GM18499 (cell line): Measurements from ENCODE around the gene COBL.

Experiments used
- ATAC-seq: cut with Tn5 transposase; IDR thresholded peaks from one replicate; pipeline ENCODE4 v1.9.1; 2021; ENCODE audit warnings: moderate number of reproducible peaks; ENCODE audit not compliant: insufficient read depth, unreplicated experiment

Gene COBL

DNA sequence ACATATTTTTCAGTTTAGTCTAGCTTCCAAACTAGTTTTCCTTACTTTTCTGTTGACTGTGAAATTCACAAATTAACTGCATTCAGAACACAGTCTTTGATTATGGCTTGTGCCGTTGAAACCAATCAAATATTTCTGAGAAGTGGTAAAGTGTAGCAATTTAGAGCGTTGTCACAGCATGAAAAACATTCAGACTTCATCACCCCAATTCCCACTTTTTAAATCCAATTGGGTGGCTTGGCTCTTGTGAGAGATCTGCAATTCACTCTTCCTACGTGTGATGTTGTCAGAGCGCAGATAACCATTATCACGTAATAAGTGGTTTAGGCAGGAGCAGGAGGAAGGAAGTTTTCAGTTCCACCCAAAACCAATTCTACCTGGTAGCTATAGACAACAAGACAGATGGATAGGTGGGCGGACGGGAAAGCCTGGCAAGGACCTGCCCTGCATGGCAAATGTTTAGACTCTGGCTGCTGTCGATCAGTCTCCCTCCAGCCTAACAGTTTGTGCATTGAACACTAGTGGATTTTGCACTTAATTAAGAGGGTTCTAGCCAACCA, 8.9 kb downstream of the COBL start:
- no peak for ATAC-seq

DNA sequence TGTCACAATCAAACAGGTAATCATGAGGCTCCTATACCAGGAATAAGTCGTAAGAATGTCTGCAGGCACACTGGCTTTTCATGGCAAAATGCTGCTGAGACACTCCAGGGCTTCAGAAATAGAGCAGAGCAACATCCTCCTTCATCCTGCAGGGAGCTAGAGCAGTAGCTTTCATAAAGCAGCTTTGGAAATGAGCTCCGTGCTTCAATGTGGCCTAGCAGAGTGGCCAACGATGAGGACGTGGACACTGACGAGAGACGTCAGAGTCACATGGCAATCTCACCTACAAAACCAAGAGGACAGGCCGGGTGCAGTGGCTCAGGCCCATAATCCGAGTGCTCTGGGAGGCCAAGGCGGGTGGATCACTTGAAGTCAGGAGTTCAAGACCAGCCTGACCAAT, 9.8 kb downstream of the COBL start:
- no peak for ATAC-seq

DNA sequence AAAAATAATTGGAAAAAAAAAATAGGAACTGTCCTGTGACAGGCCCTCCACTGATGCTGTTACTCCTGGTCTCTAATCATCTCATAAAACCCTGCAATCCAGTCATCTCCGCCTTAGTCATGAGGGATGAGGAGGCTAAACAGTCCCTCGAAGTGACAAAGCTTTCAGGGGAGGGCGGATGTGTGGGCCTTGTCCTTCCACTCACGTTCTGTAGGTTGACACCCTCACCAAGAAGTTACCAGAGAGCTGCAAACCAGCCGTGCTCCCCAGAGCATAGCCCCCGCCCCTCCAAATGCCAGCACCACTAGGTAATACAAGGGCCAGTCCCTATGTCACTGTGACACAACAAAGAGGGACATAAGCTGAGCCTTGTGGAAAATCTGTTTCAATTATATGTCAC, 11.9 kb downstream of the COBL start:
- ATAC-seq = no peak

GRCh38 chr7:51303142-51303525, 13.5 kb downstream of the COBL start:
- ATAC-seq = no peak

DNA sequence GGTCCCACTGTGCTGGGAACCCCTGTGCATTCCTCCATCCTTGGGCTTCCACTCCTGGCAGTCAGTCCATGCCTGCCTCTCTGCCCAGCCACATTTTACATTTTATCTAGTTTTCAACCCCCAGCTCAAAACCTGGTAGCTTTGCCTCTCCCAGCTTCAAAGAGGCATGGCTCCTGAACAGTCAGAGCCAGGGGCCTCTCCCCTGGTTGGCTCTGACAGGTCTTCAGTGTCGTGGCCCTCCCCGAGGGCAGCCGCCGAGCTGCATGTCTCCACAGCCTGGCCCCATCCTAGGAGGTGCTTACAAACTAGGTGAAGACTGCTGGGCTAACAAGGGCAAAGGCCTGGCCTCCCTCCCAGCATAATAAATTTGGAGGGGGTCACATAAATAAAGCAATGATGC, 14.8 kb downstream of the COBL start:
- ATAC-seq = no peak

DNA sequence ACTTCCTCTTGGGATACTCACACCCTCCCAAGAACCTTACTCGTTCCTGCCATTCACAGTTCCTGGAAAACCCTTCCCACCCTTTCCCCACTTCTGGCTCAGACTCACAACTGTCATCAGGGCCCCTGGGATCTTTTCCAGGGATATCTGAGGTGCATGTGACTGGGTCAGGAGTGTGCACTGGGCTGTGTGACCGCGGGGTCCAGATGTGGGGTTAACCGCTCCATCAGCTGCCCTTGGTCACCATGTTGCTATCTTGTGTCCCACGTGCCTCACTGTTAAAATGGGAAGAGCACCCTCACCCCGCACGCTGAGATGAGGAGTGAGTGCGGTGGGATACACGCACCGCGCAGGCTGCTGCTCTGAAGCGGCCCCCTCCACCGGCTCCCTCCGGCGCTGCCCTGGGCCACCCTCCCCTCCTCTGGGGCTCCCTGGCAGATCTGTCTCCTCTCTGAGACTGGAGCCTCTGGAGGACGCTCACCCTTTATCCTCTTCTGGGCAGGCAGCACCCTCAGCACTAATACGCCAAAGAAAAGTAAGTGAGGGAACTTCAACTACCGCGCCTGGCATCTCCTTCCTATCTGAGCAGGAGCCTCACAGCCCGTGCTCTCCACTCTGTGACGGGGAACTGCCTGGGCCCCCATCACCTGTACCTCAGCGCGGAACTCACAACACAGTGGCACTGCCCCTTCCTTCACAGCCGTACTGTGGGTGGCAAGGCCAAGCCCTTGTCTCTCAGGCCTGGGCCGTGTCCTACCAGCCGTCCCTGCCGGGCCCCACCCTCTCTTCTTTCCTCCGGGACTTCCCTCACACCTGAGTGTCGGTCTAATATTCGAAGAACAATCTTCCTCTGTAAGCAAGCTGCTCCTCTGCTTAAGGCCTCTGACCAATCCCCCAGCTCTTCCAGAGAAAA, 15.6 kb downstream of the COBL start:
- no peak for ATAC-seq

DNA sequence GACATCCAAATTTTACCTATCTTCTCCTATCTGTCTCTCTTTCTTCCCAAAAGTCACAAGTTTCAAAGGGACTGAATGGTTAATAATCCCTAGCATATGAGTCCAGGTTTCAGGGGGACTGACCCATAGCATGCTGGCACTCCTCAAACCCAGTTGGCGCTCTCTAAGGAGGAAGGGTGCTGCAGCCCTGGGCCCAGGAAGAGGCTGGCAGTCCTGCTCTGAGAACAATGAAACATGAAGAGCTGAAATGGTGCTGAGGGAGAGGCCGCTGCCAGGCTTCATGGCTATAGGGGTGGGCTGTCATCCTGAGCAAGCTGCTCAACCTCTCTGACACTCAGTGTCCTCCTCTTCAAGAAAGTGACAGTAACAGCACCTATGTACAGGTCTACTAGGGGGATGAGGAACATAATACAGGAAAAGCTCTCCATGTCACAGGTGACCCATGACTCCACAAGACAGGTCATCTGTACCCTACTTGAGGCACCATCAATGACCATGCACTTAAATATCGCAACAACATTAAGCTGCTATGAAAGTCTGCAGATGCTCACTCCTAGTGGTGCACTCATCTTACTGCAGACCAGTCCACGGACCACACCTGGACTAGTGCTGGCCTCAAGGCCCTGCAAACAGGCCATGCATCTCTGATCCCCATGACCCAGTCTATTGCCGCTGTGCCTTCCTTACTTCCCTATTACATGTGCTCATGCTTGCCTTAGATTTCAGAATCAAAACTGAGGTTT, 17.0 kb downstream of the COBL start:
- no peak for ATAC-seq

DNA sequence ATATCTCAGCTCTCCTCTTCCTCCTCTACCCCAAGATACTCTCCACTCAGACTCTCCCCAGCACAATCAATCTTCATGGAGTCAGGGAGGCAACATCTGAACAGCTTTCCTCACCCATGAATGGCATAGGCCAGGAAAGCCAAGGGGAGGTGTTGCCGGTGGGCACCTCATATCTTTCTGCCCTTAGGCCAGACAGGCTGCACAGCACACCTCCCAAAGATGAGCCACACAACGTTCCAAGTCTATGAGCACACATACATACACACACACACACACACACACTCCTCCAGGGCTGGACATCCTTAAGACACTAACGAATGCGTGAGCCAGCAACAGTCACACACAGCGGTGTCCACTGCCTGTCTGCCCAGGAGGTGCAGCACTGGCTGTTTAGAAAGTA, 17.7 kb downstream of the COBL start:
- no peak for ATAC-seq

DNA sequence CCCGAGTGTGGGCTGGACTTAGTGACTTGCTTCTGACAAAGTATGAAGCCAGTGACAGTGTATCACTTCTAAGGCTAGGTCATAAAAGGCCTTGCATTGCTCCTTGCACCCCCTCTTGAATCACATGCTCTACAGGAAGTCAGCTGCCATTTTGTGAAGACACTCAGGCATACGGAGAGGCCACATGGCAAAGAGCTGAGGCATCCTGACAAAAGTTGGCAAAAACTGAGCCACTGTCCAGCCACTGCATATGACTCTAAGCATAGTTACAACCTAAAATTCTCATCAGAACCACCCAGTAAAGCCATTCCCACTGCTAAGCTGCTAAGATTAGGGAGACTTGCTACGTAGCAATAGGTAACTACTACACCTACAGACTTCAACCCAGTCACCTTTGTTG, 18.6 kb downstream of the COBL start:
- no peak for ATAC-seq

- ATAC-seq = no peak
Observed at GRCh38 chr7:51295440-51296245, 21.0 kb downstream of the COBL start.

GRCh38 chr7:51292596-51292995, 24.0 kb downstream of the COBL start:
- no peak for ATAC-seq

DNA sequence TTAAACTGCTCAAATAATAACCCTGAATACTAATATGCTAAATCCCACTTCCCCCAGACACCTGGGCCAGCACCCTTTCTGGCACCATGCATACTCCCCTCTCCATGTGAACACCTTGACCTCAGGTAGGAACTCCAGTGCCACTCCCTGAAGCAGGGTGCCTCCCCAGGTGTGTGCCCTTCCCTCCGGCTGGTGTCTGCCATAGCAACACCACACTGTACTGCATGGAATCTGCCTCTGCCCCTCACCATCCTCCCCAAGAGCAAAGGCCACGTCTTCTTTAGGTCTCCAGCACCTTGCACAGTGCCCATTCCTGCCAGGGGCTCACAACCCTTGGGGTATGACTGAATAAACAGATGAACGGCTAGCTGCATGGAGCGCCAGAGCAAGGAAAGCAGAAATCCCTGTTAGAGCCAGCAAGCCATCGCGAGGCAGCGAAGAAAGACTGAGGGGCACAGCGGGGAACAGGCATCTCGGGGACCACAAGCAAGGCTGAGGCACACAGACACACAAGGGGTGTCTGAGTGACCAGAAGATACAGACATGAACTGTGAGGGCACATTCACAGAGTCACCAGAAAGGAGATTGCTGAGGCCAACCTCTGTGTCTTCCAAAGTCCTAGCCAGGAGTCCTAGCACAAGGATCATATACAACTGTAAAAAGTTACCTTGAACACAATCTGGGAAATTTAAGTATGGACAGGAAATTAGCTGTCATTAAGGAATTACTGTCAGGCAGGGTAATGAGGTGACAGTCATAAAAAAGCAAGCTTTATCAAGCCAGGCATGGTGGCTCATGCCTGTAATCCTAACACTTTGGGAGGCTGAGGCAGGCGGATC, 25.7 kb downstream of the COBL start:
- ATAC-seq = no peak

DNA sequence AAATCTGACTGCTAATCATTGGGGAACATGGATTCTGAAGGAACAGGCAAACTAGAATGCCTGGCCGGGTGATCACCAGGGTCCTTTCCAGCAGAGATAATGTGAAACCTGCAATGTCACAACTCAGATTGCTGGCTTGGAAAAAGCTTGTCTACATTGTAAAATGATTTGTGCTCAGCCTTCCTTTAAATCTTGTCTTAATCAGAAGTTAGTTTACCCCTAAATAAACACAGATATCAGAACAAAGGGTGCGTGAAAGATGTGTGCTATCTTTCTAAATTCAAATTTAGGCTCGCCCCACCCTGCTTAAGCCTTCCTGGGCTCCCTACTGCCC, 26.3 kb downstream of the COBL start:
- ATAC-seq = no peak

- no peak for ATAC-seq
Observed at GRCh38 chr7:51289623-51290303, 26.8 kb downstream of the COBL start.

DNA sequence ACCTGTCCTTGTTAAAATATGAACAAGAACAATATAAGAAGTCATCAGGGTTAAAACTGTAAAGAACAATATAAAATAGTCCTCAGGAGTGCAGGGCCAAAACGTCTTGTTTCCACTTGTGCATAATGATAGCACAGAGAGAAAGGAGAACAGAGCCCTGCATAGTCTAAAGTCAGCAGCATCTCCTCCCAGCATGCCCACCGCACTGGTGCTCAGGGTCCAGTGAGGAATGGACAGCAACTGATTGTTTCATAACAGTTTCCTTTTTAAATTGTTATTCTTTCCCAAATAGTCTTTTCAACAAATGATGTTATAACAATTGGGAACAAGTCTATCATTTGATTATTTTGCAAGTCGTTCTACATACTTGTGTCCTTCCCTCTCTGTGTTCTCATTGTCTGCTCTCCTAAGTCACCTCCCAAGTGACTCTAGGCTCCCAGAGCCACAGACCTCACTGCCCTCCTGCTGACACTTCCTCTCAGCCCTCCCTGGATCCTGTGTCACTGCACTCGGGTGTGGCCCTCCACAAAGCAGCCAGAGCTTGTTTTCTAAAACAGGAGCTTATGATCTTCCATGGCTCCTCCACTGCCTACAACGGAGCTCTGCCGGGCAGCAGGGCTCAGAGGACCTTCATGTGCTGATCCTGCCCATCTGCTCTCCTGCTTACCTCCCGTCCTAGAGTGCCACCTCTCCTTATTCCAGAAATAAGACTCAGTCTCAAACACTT, 27.6 kb downstream of the COBL start:
- no peak for ATAC-seq

GRCh38 chr7:51286401-51286800, 30.2 kb downstream of the COBL start:
- no peak for ATAC-seq

GRCh38 chr7:51280156-51280555, 36.5 kb downstream of the COBL start:
- ATAC-seq = no peak

- ATAC-seq = no peak
Observed at GRCh38 chr7:51279391-51280023, 37.1 kb downstream of the COBL start.
